ENCODE measurements around the gene DGKH.

The DGKH gene

DNA sequence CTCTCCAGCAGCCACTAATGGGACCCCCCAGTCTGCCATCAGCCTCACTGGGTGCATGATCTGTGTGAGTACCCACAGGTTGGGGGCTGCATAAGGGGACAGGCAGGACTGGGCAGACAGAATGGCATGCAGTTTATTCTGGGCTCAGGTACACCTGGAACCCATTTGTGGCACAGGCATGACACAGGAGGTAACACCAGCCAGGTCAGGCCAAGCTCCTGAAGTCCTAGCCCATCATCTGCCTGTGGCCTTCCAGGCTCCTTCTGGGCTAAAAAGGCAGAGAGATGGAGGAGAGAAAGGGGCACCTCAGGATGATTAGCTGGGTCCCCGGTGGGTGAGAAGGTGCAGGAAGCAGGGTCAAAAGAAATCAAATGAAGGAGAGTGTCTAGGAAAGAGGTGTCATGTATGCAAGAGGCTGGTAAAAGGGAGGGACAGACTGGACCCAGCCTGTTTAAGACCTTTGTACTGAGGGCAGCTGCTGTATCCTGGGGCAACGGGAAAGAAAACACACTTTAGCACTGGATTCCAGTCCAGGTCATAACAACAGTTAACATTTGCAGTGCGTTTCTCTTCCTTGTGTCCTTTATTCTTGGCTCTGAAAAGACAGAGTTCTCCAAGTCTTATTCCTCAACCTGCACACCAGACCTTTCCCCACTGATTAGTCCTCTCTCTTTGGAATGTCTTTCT, 20.2 kb upstream of the DGKH start:
- DNase-seq (ENCODE audit: low spot score), result no peak
- TF ChIP-seq, protein P1, sequence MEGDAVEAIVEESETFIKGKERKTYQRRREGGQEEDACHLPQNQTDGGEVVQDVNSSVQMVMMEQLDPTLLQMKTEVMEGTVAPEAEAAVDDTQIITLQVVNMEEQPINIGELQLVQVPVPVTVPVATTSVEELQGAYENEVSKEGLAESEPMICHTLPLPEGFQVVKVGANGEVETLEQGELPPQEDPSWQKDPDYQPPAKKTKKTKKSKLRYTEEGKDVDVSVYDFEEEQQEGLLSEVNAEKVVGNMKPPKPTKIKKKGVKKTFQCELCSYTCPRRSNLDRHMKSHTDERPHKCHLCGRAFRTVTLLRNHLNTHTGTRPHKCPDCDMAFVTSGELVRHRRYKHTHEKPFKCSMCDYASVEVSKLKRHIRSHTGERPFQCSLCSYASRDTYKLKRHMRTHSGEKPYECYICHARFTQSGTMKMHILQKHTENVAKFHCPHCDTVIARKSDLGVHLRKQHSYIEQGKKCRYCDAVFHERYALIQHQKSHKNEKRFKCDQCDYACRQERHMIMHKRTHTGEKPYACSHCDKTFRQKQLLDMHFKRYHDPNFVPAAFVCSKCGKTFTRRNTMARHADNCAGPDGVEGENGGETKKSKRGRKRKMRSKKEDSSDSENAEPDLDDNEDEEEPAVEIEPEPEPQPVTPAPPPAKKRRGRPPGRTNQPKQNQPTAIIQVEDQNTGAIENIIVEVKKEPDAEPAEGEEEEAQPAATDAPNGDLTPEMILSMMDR (IDR thresholded peaks at IDR 0.05; ENCODE audit: extremely low read depth, missing control alignments), result no peak

DNA sequence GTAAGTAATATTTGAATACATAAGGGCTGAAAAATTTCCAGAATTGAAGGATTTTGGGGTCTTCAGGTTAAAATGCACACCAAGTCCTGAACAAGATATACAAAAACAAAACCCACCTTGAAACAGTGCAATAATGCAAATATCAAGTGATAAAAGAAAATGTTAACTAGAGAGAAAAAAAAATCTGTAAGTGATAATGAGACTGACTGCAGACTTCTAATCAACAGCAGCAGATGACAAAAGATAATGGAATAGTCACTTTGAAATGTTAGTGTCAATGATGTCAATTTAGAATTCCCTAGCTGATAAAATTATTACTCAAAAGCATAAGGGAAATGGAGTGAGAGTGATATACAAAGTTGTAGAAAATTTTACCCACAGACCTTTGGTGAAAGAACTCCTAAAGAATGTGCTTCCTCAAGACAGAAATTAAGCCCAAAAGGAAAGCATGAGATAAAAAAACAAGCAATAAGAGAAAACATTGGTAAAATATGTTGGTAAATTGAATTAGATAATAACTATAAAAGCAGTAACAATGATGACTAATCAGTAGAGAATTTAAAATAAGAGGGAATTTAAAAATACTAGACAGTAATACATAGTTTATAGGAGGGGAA, 12.4 kb upstream of the DGKH start:
- TF ChIP-seq, protein P1 (IDR thresholded peaks at IDR 0.05; ENCODE audit: extremely low read depth, missing control alignments), result no peak
- DNase-seq (ENCODE audit: low spot score), result no peak

DNA sequence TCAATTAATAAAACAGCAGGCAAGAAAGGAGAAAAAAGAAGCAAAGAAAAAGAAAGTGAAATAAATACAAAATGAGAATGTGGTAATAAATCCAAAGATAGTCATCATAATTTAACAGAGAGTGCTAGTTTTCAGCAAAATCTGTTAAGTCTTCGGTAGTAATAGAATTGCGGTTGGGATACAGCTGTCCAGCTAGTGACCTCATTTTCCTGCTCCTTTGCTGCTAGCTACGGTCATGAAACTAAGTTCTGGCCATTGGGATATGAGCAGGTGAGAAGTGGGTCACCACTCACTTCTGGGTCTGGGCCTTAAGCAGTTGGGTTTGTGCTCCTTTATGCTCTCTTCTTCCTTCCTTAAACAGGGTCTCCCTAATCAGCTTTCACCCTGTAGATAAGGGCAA, 11.7 kb upstream of the DGKH start:
- no peak for DNase-seq (ENCODE audit: low spot score)
- TF ChIP-seq, protein P1 (IDR thresholded peaks at IDR 0.05; ENCODE audit: extremely low read depth, missing control alignments), result no peak

DNA sequence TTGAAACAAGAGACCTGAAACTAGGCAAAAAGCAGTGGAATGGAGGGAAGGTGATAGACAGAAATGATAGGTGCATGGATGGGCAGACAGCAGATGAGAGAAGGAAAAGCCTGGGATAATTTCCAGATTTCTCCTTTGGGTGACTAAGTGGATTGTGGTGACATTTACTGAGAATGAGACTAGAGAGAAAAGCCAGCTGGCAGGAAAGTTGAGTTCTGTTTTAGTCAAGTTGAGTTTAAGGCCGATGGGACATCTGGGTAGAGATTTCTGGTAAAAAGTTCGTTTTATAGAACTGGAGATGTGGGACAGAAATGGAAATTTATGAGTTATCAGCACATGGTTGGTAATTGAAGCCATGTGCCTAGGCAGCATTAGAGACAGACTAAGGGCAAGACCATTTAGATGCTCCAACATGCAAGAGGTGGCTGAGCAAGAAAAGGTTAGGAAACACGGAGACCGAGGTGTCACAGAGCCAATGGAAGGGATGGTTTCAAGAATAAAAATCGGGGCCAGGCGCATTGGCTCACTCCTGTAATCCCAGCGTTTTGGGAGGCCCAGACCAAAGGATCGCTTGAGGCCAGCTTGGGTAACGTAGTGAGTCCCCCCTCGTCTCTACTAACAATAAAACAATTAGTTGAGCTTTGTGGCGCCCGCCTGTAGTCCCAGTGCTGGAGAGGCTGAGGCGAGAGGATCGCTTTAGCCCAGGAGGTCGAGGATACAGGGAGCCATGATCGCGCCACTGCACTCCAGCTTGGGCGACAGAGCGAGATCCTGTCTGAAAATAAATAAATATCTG, 9.6 kb upstream of the DGKH start:
- TF ChIP-seq, protein P1 (IDR thresholded peaks at IDR 0.05; ENCODE audit: extremely low read depth, missing control alignments), result no peak
- DNase-seq (ENCODE audit: low spot score), result no peak

DNA sequence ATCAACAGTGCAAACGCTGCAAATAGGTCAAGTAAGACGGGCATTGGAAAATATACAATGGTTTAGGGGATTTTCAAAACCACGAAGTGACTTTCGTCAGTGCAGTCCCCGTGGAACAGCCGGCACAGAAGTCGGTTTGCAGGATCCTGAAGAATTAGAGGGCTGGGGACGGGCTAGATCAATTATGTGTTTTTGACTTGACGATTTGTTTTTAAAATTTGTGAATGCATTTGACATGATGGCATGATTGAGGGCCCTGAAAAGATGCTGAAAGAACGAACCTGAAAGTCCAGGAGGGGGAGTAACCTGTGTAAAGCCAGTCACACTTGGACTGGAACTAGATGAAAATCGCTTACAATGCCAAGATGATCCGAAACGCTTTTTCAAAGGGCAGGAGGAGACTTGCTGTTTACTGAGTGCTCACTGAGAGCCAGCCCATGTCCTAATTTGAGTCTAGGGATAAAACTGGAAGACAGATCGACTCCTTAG, 8.9 kb upstream of the DGKH start:
- TF ChIP-seq, protein P1 (IDR thresholded peaks at IDR 0.05; ENCODE audit: extremely low read depth, missing control alignments), result no peak
- DNase-seq (ENCODE audit: low spot score), result peak; percentile 48

DNA sequence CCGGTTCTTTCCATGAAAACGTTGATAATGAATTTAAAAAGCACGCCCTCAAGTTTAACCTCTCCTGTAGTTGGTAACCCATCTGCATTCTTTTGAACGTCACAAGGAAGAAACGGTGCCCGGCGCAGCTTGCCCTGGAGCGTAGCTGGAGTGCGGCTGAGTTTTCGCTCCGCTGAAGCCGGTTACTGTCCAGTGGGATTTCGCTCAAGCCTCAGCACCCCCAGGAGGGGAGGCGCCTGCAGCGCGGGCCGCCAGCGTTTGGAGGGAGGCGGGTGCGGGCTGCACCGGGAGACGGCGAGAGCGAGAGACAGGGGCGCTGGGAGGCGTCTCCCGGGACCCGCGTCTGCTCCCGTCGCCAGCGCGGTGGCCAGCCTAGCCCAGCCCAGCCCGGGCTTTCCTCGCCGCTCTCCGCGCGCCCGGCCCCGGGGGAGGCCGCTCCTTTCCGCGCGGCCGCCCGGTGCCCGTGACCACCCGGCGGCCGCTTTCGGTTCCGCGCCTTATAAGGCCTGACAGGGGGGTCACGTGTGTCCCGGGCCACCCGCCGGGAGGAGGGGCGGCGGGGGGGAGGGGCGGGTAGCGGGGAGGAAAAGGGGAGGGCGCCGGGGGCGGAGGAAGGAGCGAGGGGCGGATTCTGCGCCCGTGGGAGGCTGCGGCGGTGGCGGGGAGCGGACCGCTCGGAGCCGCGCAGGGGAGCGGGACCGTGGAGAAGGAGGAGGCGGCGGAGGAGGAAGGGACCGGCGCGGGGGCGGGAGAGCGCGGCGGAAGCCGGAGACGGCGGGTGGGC, 8.3 kb upstream of the DGKH start:
- TF ChIP-seq, protein P1 (IDR thresholded peaks at IDR 0.05; ENCODE audit: extremely low read depth, missing control alignments), result no peak
- DNase-seq (ENCODE audit: low spot score), result peak; percentile 99
